K562 (cell line): ENCODE measurements around the gene KHSRP. TPM values are rescaled to one million over a fixed set of nuclear protein-coding genes. Genes with fewer than 3 reads are reported as not detected.

Experiments used
- AFF1 ChIP-seq, 2 experiments: fragments of 450-650 bp; IDR thresholded peaks; 2 replicates each; pipeline ENCODE4 v1.6.1; 2018; ENCODE audit warnings: mild to moderate bottlenecking in 2 of 2, low read depth in 1 of 2; ENCODE audit not compliant: partially characterized antibody in 2 of 2
- DDX20 ChIP-seq: fragments of 450-650 bp; IDR thresholded peaks from 2 replicates; pipeline ENCODE4 v1.6.1; 2016; ENCODE audit warnings: missing genetic modification characterization, low read depth, mild to moderate bottlenecking, missing compliant biosample characterization, moderate library complexity
- HNRNPLL ChIP-seq: fragments of 200-400 bp; formaldehyde crosslinking; IDR thresholded peaks from 2 replicates; pipeline ENCODE4 v1.6.1; 2017; ENCODE audit warnings: low read length, low read depth, mild to moderate bottlenecking; ENCODE audit not compliant: poor library complexity, severe bottlenecking
- KLF10 ChIP-seq: fragments of 250-450 bp; sonication (Bioruptor Pico); IDR thresholded peaks from 2 replicates; pipeline ENCODE4 v1.6.1; 2021; ENCODE audit warnings: matching md5 sums
- MXD1 ChIP-seq: fragments of 250-450 bp; sonication (Bioruptor Pico); IDR thresholded peaks from 2 replicates; pipeline ENCODE4 v1.8.0; 2021; ENCODE audit warnings: borderline replicate concordance, mild to moderate bottlenecking, moderate library complexity; ENCODE audit not compliant: poor library complexity, severe bottlenecking
- PCBP2 ChIP-seq: fragments of 200-400 bp; formaldehyde crosslinking; IDR thresholded peaks from 2 replicates; pipeline ENCODE4 v1.6.1; 2018; ENCODE audit warnings: low read length, low read depth, mild to moderate bottlenecking, moderate library complexity; ENCODE audit not compliant: poor library complexity, severe bottlenecking
- RBM14 ChIP-seq: fragments of 200-400 bp; formaldehyde crosslinking; IDR thresholded peaks from 2 replicates; pipeline ENCODE4 v1.6.1; 2018; ENCODE audit warnings: low read depth, mild to moderate bottlenecking, low read length, moderate library complexity, borderline replicate concordance; ENCODE audit not compliant: insufficient read depth
- TCF15 ChIP-seq: fragments of 250-450 bp; sonication (Bioruptor Pico); IDR thresholded peaks from 2 replicates; pipeline ENCODE4 v1.8.0; 2022; ENCODE audit warnings: moderate library complexity, mild to moderate bottlenecking, inconsistent platforms
- TCF7 ChIP-seq: sonication (generic); IDR thresholded peaks from 2 replicates; pipeline ENCODE4 v1.6.1; 2016; ENCODE audit warnings: antibody characterized with exemption, borderline replicate concordance
- ZBTB11 ChIP-seq, 3 experiments: fragments of 200-800 bp in 1 of 3; fragments of 250-450 bp in 1 of 3; fragments of 450-650 bp in 1 of 3; sonication (Bioruptor Pico) in 1 of 3; sonication (Bioruptor generic) in 1 of 3; formaldehyde crosslinking in 1 of 3; IDR thresholded peaks; 2 replicates each; pipeline versions ENCODE4 v1.6.1 to v1.8.0; 2016 to 2022; ENCODE audit warnings: mild to moderate bottlenecking in 2 of 3, missing genetic modification characterization in 2 of 3, missing compliant biosample characterization in 1 of 3, moderate library complexity in 1 of 3
- ZBTB49 ChIP-seq: sonication (generic); formaldehyde crosslinking; IDR thresholded peaks from 2 replicates; pipeline ENCODE4 v1.8.0; 2022; ENCODE audit warnings: missing genetic modification reagents, mild to moderate bottlenecking, borderline replicate concordance
- ZNF224 ChIP-seq: sonication (generic); formaldehyde crosslinking; IDR thresholded peaks from 2 replicates; pipeline ENCODE4 v1.8.0; 2022; ENCODE audit warnings: mild to moderate bottlenecking, missing genetic modification reagents
- polyA plus RNA-seq, 8 experiments: library from polyadenylated mRNA; depleted of rRNA in 4 of 8; stranded (reverse) in 5 of 8; unstranded in 3 of 8; fragments of >200 nt; fragmentation: Nextera tagmentation in 2 of 8; fragmentation: Illumina TruSeq in 1 of 8; extraction: Ambion mirVana in 2 of 8; extraction: Trizol in 1 of 8; gene quantifications; 2 replicates each; pipeline versions ENCODE4 v1.2.1 to v1.2.3, GENCODE V29; 2011 to 2014; ENCODE audit warnings: inconsistent platforms in 1 of 8, missing spikeins in 1 of 8
- total RNA-seq, 7 experiments: library from RNA; depleted of rRNA in 6 of 7; stranded (reverse); fragments of >200 nt in 6 of 7; fragmentation: Illumina TruSeq in 2 of 7; extraction: Trizol in 2 of 7; gene quantifications; 2 replicates each; pipeline versions ENCODE4 v1.2.1 to v1.2.3, GENCODE V29; 2011 to 2021; ENCODE audit warnings: low replicate concordance in 1 of 7

Gene KHSRP
- total and polyA plus RNA-seq, 9 of the 15 experiments (the other 6 are each of a cell fraction or from before 2014, with no cell fraction given): 4.2 to 564 (median 139) TPM

GRCh38 chr19:6424939-6425731 is 524 bp upstream of the KHSRP start (continued):
- TF ChIP-seq ZBTB49 (CRISPR knock-in tag) (peak; percentile 85; the same call in 1 of the 2 replicates), MXD1 (CRISPR knock-in tag) (peak; percentile 40), AFF1 (IDR thresholded peaks at IDR 0.05; ENCODE audit: low read depth in 1 of 2, partially characterized antibody in 2 of 2) (peak in 1 of 2 experiments; percentile 70), DDX20 (no peak), RBM14 (no peak), ZBTB11 (CRISPR knock-in tag; IDR thresholded peaks at IDR 0.05) (peak in 1 of 3 experiments; percentile 68; a peak in 2 of 6 replicates), TCF7 (no peak), ZNF224 (CRISPR knock-in tag) (peak; percentile 82; the same call in 1 of the 2 replicates), PCBP2 (no peak), KLF10 (CRISPR knock-in tag) (no peak), HNRNPLL (no peak), TCF15 (CRISPR knock-in tag) (no peak)
